ENCODE data around the gene MMP7.
"Not testable (repeated sequence)": the region's sequence is repeated elsewhere in the genome, so short reads cannot be mapped to it uniquely, and the experiment has no call there.

Gene MMP7

GRCh38 chr11:102538932-102539331 lies 8.4 kb upstream of the MMP7 start:
- no peak for DNase-seq

GRCh38 chr11:102534261-102534872 lies 3.8 kb upstream of the MMP7 start:
- DNase-seq: no peak

- no peak for DNase-seq
Observed at GRCh38 chr11:102528618-102529017, 1.9 kb downstream of the MMP7 start.

GRCh38 chr11:102527684-102528083 lies 2.9 kb downstream of the MMP7 start:
- DNase-seq: no peak

- no peak for DNase-seq
Observed at GRCh38 chr11:102527041-102527440, 3.5 kb downstream of the MMP7 start.

- no peak for DNase-seq
Observed at GRCh38 chr11:102523887-102524286, 6.7 kb downstream of the MMP7 start.

- DNase-seq: no peak
Observed at GRCh38 chr11:102523189-102523570, 7.4 kb downstream of the MMP7 start.

GRCh38 chr11:102522312-102523188 lies 8.0 kb downstream of the MMP7 start:
- no peak for DNase-seq

GRCh38 chr11:102521121-102521520 lies 9.4 kb downstream of the MMP7 start:
- no peak for DNase-seq

GRCh38 chr11:102520514-102520913 lies 10.0 kb downstream of the MMP7 start:
- no peak for DNase-seq

- DNase-seq: no peak
Observed at GRCh38 chr11:102518296-102519094, 12.1 kb downstream of the MMP7 start.

- no peak for DNase-seq
Observed at GRCh38 chr11:102517670-102518069, 12.9 kb downstream of the MMP7 start.

- DNase-seq: no peak
Observed at GRCh38 chr11:102516179-102516578, 14.4 kb downstream of the MMP7 start.

- no peak for DNase-seq
Observed at GRCh38 chr11:102513869-102514268, 16.7 kb downstream of the MMP7 start.

GRCh38 chr11:102510439-102511135 lies 20.0 kb downstream of the MMP7 start:
- DNase-seq: no peak

- not testable (repeated sequence) for DNase-seq
Observed at GRCh38 chr11:102502831-102503230, 27.7 kb downstream of the MMP7 start.

GRCh38 chr11:102500829-102501228 lies 29.7 kb downstream of the MMP7 start:
- no peak for DNase-seq

GRCh38 chr11:102499931-102500330 lies 30.6 kb downstream of the MMP7 start:
- no peak for DNase-seq

GRCh38 chr11:102499151-102499550 lies 31.4 kb downstream of the MMP7 start:
- no peak for DNase-seq

- no peak for DNase-seq
Observed at GRCh38 chr11:102497061-102497460, 33.5 kb downstream of the MMP7 start.

- DNase-seq: no peak
Observed at GRCh38 chr11:102495161-102496042, 35.1 kb downstream of the MMP7 start.

GRCh38 chr11:102494216-102494615 lies 36.3 kb downstream of the MMP7 start:
- DNase-seq: no peak
